Stomach smooth muscle (tissue), 2 donors: Measurements from ENCODE around the gene TRIM25.

ENCODE experiments used
- H3K27ac ChIP-seq: one replicate; pipeline ENCODE4 v1.7.0; 2013; ENCODE audit warnings: mild to moderate bottlenecking, low read length, inconsistent platforms
- H3K27me3 ChIP-seq, 2 donors: one replicate each; pipeline ENCODE4 v1.7.0; 2013; ENCODE audit warnings: low read length in 2 of 2; ENCODE audit not compliant: insufficient read depth in 2 of 2, control insufficient read depth in 1 of 2
- H3K36me3 ChIP-seq, 2 donors: one replicate each; pipeline ENCODE4 v1.7.0; 2013; ENCODE audit warnings: low read length in 2 of 2; ENCODE audit not compliant: control insufficient read depth in 2 of 2, insufficient read depth in 2 of 2
- H3K4me1 ChIP-seq: one replicate; pipeline ENCODE4 v1.7.0; 2013; ENCODE audit warnings: low read length; ENCODE audit not compliant: control insufficient read depth, insufficient read depth
- H3K4me3 ChIP-seq, 2 donors: one replicate each; pipeline ENCODE4 v1.7.0; 2013; ENCODE audit warnings: low read length in 2 of 2
- H3K9ac ChIP-seq, 2 donors: one replicate each; pipeline ENCODE4 v1.7.0; 2013; ENCODE audit warnings: low read length in 2 of 2, mild to moderate bottlenecking in 1 of 2
- H3K9me3 ChIP-seq, 2 donors: one replicate each; pipeline ENCODE4 v1.7.0; 2013; ENCODE audit warnings: low read length in 2 of 2; ENCODE audit not compliant: control insufficient read depth in 2 of 2
- donor health status: healthy.
- donor health status: Pancreatic carcinoma.

The TRIM25 gene

GRCh38 chr17:56893503-56893902 lies 20.3 kb downstream of the TRIM25 start:
- Histone ChIP-seq H3K4me3 (no peak overlapping the region), H3K9ac (no peak overlapping the region), H3K9me3 (no peaks in the 10 kb centered on the region), H3K27me3 (no peaks in the 10 kb centered on the region), H3K27ac (no peak overlapping the region), H3K4me1 (no peaks in the 10 kb centered on the region), H3K36me3 (peaks cover 16 to 47% of the 10 kb centered on the region in 2 donors)

GRCh38 chr17:56892333-56892732 lies 21.5 kb downstream of the TRIM25 start:
- no peak overlapping the region for H3K27ac ChIP-seq
- no peaks in the 10 kb centered on the region for H3K4me1 ChIP-seq
- H3K4me3 ChIP-seq, result no peak overlapping the region
- peaks cover 22 to 50% of the 10 kb centered on the region in 2 donors for H3K36me3 ChIP-seq
- peaks cover 4 to 8% of the 10 kb centered on the region in 2 donors for H3K9me3 ChIP-seq
- no peaks in the 10 kb centered on the region for H3K27me3 ChIP-seq
- H3K9ac ChIP-seq, result no peak overlapping the region

DNA sequence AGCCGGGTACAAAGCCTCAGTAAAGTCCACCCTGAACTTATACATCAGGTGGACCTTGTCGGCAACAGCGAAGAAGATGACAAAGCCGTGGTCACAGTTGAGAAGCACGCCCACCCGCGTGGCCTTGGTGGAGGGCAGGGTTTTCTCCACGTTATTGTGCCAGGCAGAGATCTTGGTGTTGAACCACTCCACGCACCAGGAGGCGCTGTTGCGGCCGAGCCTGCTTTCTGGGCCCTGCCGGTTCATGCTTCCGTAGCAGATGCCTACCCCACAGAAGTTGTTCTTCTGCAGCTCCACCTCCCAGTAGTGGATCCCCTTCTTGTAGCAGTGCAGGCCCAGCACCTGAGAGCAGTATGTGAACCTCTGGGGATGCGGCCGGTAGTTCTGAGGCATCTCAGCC lies 22.1 kb downstream of the TRIM25 start:
- Histone ChIP-seq H3K9ac (no peak overlapping the region), H3K27ac (no peak overlapping the region), H3K36me3 (peaks cover 22 to 52% of the 10 kb centered on the region in 2 donors)

DNA sequence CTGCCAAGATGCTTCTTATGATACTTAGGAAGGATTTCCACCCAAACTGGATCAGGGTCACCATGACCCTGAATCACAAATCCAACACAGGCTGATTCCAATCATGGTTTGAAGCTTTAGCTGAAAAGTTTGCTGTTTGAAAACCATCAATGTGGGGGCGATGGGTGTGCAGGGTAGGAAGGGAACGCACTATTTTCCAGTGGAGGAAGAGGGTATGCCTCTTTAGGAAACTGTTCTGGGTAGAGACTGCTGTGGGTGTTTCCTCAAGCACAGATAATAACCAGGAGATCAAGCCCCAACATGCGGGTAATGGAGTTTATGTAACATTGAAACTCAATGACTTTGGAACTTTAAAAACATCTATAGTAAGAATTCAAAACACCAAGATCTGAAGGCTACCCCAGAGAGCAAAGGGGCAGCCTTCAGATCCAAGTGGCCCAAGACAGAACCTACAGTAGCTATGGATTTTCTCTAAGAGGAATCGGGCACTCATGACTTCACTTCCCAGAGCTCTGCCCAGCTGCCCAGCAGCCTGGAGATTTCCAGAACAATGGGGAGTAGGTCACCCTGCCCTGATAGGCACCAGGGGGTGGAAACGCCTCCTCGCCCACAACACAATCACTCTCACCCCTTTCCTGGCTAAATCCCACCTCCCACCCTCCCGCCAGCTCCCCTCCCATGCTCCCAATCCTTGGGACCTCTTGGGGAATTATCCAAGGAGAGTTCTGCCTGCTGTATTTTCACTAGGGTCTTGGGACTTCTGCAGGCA lies 22.8 kb downstream of the TRIM25 start:
- H3K4me1 ChIP-seq, result no peaks in the 10 kb centered on the region
- H3K36me3 ChIP-seq, result peaks cover 25 to 52% of the 10 kb centered on the region in 2 donors

More for the DNA sequence above, 22.1 kb downstream of the TRIM25 start:
- H3K27me3 ChIP-seq, result no peaks in the 10 kb centered on the region
- no peaks in the 10 kb centered on the region for H3K4me1 ChIP-seq
- peaks cover 4 to 8% of the 10 kb centered on the region in 2 donors for H3K9me3 ChIP-seq
- H3K4me3 ChIP-seq, result no peak overlapping the region

GRCh38 chr17:56890390-56890789 lies 23.5 kb downstream of the TRIM25 start:
- H3K9me3 ChIP-seq, result peaks cover 4 to 8% of the 10 kb centered on the region in 2 donors
- no peaks in the 10 kb centered on the region for H3K27me3 ChIP-seq
- peaks cover 25 to 48% of the 10 kb centered on the region in 2 donors for H3K36me3 ChIP-seq
- H3K9ac ChIP-seq, result no peak overlapping the region
- no peak overlapping the region for H3K4me3 ChIP-seq
- no peak overlapping the region for H3K27ac ChIP-seq
- H3K4me1 ChIP-seq, result no peaks in the 10 kb centered on the region

More for the DNA sequence above, 22.8 kb downstream of the TRIM25 start:
- no peak overlapping the region for H3K9ac ChIP-seq
- no peak overlapping the region for H3K27ac ChIP-seq
- H3K4me3 ChIP-seq, result no peak overlapping the region
- H3K9me3 ChIP-seq, result peaks cover 4 to 8% of the 10 kb centered on the region in 2 donors
- H3K27me3 ChIP-seq, result no peaks in the 10 kb centered on the region

- H3K9me3 ChIP-seq, result peaks cover 4 to 8% of the 10 kb centered on the region in 2 donors
- no peak overlapping the region for H3K27ac ChIP-seq
- H3K4me1 ChIP-seq, result no peaks in the 10 kb centered on the region
- H3K9ac ChIP-seq, result no peak overlapping the region
- no peaks in the 10 kb centered on the region for H3K27me3 ChIP-seq
- no peak overlapping the region for H3K4me3 ChIP-seq
- peaks cover 16 to 30% of the 10 kb centered on the region in 2 donors for H3K36me3 ChIP-seq
Observed at GRCh38 chr17:56887552-56888467, 26.0 kb downstream of the TRIM25 start.

GRCh38 chr17:56887105-56887504 lies 26.7 kb downstream of the TRIM25 start:
- H3K9me3 ChIP-seq, result peaks cover 4 to 8% of the 10 kb centered on the region in 2 donors
- H3K36me3 ChIP-seq, result peaks cover 11 to 25% of the 10 kb centered on the region in 2 donors
- no peaks in the 10 kb centered on the region for H3K4me1 ChIP-seq
- H3K4me3 ChIP-seq, result no peak overlapping the region
- no peak overlapping the region for H3K9ac ChIP-seq
- H3K27me3 ChIP-seq, result no peaks in the 10 kb centered on the region
- H3K27ac ChIP-seq, result no peak overlapping the region

GRCh38 chr17:56886288-56886731 lies 27.5 kb downstream of the TRIM25 start:
- H3K27me3 ChIP-seq, result no peaks in the 10 kb centered on the region
- no peak overlapping the region for H3K27ac ChIP-seq
- H3K9ac ChIP-seq, result no peak overlapping the region
- H3K4me1 ChIP-seq, result no peaks in the 10 kb centered on the region
- peaks cover 4 to 8% of the 10 kb centered on the region in 2 donors for H3K9me3 ChIP-seq
- no peak overlapping the region for H3K4me3 ChIP-seq
- H3K36me3 ChIP-seq, result peaks cover 11 to 19% of the 10 kb centered on the region in 2 donors

GRCh38 chr17:56885312-56885657 lies 28.6 kb downstream of the TRIM25 start:
- Histone ChIP-seq H3K36me3 (peaks cover 11 to 12% of the 10 kb centered on the region in 2 donors), H3K27me3 (no peaks in the 10 kb centered on the region), H3K4me1 (no peaks in the 10 kb centered on the region), H3K27ac (no peak overlapping the region), H3K4me3 (no peak overlapping the region), H3K9ac (no peak overlapping the region), H3K9me3 (peaks cover 4 to 8% of the 10 kb centered on the region in 2 donors)

- H3K4me1 ChIP-seq, result no peaks in the 10 kb centered on the region
- peaks cover 8 to 11% of the 10 kb centered on the region in 2 donors for H3K36me3 ChIP-seq
- H3K4me3 ChIP-seq, result no peak overlapping the region
- no peak overlapping the region for H3K27ac ChIP-seq
- peaks cover 4 to 8% of the 10 kb centered on the region in 2 donors for H3K9me3 ChIP-seq
- H3K9ac ChIP-seq, result no peak overlapping the region
- no peaks in the 10 kb centered on the region for H3K27me3 ChIP-seq
Observed at GRCh38 chr17:56884483-56885311, 29.2 kb downstream of the TRIM25 start.
